ENCODE measurements around the gene FGF2. TPM values are rescaled to one million over a fixed set of nuclear protein-coding genes. Genes with fewer than 3 reads are reported as not detected.

Gene FGF2
- total RNA-seq, 1 experiment from 2014 or later = 99.0 TPM

DNA sequence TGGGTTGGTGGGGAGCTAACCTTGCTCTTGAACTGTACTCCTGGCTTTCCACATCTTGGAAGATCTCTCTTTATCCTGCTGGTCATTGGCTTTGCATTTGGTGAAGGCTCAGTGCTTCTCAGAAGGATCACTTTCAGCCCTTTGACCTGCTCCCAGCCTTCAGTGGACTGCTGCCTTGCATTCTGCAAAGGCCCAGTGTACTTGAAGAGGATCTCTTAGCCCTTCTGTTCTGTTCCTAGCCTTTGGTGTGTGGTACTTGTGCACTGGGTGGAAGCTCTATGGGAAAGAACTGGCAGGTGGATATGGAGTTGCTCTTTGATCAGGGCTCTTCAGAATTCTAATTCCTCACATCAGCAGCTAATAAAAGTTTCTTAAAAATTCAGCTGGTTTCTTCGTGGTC lies 46.5 kb downstream of the FGF2 start:
- Histone ChIP-seq H3K4me2 (ENCODE audit: insufficient read depth, insufficient read length, low read length) (no peak overlapping the region), H3K79me2 (ENCODE audit: insufficient read depth, low read length) (peaks cover 30% of the 10 kb centered on the region; the same call in 1 of the 2 replicates), H3K9me3 (ENCODE audit: control insufficient read depth, low read depth, low read length) (no peaks in the 10 kb centered on the region), H3K79me1 (ENCODE audit: insufficient read depth, low read depth, low read length, poor library complexity, severe bottlenecking) (peaks cover 10% of the 10 kb centered on the region), H2BK15ac (ENCODE audit: low read depth, low read length) (no peak overlapping the region), H3K27ac (ENCODE audit: insufficient read length, low read depth, low read length) (no peak overlapping the region), H4K91ac (ENCODE audit: insufficient read length, low read depth, low read length) (no peak overlapping the region), H3K4me1 (ENCODE audit: insufficient read depth, low read length) (no peaks in the 10 kb centered on the region), H4K20me1 (ENCODE audit: control insufficient read depth, insufficient read depth, insufficient read length) (no peaks in the 10 kb centered on the region), H3K4ac (ENCODE audit: low read depth, low read length) (no peak overlapping the region), H3K14ac (ENCODE audit: insufficient read depth, low read length) (no peak overlapping the region), H2AFZ (ENCODE audit: low read length) (no peak overlapping the region), H2BK20ac (ENCODE audit: low read depth, low read length, poor library complexity, severe bottlenecking) (no peak overlapping the region), H3K23me2 (ENCODE audit: insufficient read length, low read depth, low read length, poor library complexity, severe bottlenecking) (no peaks in the 10 kb centered on the region), H2AK5ac (ENCODE audit: insufficient read length, low read length) (no peak overlapping the region), H3K9ac (ENCODE audit: extremely low read depth, insufficient read length, low read length) (no peak overlapping the region), H2BK120ac (ENCODE audit: low read depth, low read length, poor library complexity, severe bottlenecking) (no peak overlapping the region), H3K56ac (ENCODE audit: insufficient read length, low read depth, low read length) (no peak overlapping the region), H3K27me3 (ENCODE audit: insufficient read depth, low read length) (no peaks in the 10 kb centered on the region), H3K18ac (ENCODE audit: insufficient read length, low read depth, low read length) (no peak overlapping the region), H3K23ac (ENCODE audit: insufficient read length, low read depth, low read length) (no peak overlapping the region), H4K8ac (replicated peaks; ENCODE audit: insufficient read length, low read depth, low read length) (no peak overlapping the region), H2BK5ac (ENCODE audit: insufficient read length, low read length) (no peak overlapping the region), H2BK12ac (ENCODE audit: insufficient read length, low read depth, low read length) (no peak overlapping the region), H3T11ph (ENCODE audit: low read length) (no peak overlapping the region), H4K5ac (ENCODE audit: insufficient read length, low read depth, low read length) (no peak overlapping the region)
- Mint-ChIP-seq H3K36me3 (ENCODE audit: insufficient read depth in 1 of 3, low read depth in 3 of 3) (peaks cover 47 to 50% (median 47%) of the 10 kb centered on the region in 3 experiments), H3K4me1 (peaks cover 48 to 57% of the 10 kb centered on the region in 2 experiments), H3K27me3 (ENCODE audit: low read depth) (no peaks in the 10 kb centered on the region), H3K27ac (peak overlapping the region in 1 of 3 experiments; percentile 73; a peak in 4 of 7 replicates), H3K4me3 (no peak overlapping the region), H3K9me3 (peaks cover 4 to 11% of the 10 kb centered on the region in 2 experiments)
- no CpG with 5 or more reads among the region's 1 CpG for WGBS (ENCODE audit: extremely low coverage, insufficient read length, low lambda C conversion rate)
- DNase-seq = no peak
- TF ChIP-seq, protein P1, sequence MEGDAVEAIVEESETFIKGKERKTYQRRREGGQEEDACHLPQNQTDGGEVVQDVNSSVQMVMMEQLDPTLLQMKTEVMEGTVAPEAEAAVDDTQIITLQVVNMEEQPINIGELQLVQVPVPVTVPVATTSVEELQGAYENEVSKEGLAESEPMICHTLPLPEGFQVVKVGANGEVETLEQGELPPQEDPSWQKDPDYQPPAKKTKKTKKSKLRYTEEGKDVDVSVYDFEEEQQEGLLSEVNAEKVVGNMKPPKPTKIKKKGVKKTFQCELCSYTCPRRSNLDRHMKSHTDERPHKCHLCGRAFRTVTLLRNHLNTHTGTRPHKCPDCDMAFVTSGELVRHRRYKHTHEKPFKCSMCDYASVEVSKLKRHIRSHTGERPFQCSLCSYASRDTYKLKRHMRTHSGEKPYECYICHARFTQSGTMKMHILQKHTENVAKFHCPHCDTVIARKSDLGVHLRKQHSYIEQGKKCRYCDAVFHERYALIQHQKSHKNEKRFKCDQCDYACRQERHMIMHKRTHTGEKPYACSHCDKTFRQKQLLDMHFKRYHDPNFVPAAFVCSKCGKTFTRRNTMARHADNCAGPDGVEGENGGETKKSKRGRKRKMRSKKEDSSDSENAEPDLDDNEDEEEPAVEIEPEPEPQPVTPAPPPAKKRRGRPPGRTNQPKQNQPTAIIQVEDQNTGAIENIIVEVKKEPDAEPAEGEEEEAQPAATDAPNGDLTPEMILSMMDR (conservative IDR thresholded peaks at IDR 0.05) = no peak

Data from H9 (cell line).